Measurements from ENCODE around the gene LYPD4.

DNA sequence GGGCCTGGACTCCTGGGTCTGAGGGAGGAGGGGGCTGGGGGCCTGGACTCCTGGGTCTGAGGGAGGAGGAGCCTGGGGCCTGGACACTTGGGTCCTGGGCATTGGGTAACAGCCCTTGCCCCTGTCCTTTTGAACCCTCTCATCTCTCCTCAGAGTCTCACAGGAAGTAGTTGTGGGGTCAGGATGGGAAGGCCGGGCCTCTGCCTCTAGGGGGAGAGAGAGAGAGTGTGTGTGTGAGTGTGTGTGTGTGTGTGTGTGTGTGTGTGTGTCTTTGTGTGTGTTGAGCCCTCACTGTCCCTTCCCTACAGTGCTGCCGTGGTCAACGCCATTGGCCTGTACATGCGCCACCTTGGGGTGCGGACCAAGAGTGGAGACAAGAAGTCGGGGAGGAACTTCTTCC, 49.4 kb upstream of the LYPD4 start:
- TF ChIP-seq, protein P1, sequence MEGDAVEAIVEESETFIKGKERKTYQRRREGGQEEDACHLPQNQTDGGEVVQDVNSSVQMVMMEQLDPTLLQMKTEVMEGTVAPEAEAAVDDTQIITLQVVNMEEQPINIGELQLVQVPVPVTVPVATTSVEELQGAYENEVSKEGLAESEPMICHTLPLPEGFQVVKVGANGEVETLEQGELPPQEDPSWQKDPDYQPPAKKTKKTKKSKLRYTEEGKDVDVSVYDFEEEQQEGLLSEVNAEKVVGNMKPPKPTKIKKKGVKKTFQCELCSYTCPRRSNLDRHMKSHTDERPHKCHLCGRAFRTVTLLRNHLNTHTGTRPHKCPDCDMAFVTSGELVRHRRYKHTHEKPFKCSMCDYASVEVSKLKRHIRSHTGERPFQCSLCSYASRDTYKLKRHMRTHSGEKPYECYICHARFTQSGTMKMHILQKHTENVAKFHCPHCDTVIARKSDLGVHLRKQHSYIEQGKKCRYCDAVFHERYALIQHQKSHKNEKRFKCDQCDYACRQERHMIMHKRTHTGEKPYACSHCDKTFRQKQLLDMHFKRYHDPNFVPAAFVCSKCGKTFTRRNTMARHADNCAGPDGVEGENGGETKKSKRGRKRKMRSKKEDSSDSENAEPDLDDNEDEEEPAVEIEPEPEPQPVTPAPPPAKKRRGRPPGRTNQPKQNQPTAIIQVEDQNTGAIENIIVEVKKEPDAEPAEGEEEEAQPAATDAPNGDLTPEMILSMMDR (IDR thresholded peaks at IDR 0.05) = no peak
- TF ChIP-seq POLR2A (IDR thresholded peaks at IDR 0.05) (no peak), EP300 (IDR thresholded peaks at IDR 0.05) (no peak)
